T-helper 2 cell treated with Interferon-gamma antibody and Interleukin-4, amounts not matched to agents 100 ng/mL and 5 ng/mL, for 36 hours (primary cell): ENCODE results near the gene CZIB. TPM values are rescaled to one million over a fixed set of nuclear protein-coding genes. Genes with fewer than 3 reads are reported as not detected.
"Not testable (repeated sequence)": the region's sequence is repeated elsewhere in the genome, so short reads cannot be mapped to it uniquely, and the experiment has no call there.

Experiments
- intact Hi-C: fragments of 100-400 bp; cut with micrococcal nuclease; formaldehyde crosslinking; loops from one replicate; pipeline ENCODE4 v1.15.1; 2023
- total RNA-seq: library from RNA; stranded (reverse); gene quantifications from 2 replicates; pipeline ENCODE4 v1.2.3, GENCODE V29; 2022

The CZIB gene
- total RNA-seq, 1 donor from 2014 or later = 45.2 TPM

- intact Hi-C loops = no loop called here
Observed at GRCh38 chr1:53190210-53190611, 30.2 kb downstream of the CZIB start.

- intact Hi-C loops = no loop called here
Observed at GRCh38 chr1:53189061-53189460, 31.4 kb downstream of the CZIB start.

DNA sequence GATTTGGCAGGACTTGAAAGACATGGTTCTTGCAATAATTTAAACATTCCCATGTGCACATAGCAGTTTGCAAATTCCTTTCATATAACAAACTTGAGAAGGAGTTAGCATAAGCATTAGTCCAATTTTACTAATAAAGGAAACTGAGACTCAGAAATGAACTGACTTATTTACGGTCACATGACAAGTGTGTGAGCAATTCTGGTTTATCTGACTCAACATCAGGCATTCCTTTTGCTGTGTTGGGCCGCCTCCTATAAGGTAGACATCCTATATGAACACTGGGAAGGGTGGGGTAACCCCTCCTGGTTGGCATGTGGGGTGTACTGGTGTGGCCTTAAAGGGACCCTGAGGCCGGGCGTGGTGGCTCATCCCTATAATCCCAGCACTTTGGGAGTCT, 32.3 kb downstream of the CZIB start:
- intact Hi-C loops = no loop called here

DNA sequence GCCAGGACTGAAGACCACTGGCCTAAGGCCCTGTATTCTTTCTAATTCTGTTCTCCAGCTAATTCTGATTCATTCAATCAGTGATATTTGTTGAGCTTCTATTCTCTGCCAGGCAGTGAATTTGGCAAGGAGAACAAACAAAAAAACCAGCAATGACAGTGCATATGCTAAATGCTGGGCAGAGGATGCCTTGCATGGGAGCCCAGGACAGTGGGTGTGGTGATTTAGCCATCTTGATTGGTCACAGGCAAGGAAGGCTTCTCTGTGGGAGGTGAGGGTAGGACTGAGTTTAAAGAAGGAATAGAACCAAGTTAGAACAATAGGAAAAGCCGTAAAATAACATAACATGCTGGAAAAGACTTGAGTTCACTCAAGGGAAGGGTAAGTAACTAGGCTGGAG, 33.0 kb downstream of the CZIB start:
- intact Hi-C loops = no loop called here

DNA sequence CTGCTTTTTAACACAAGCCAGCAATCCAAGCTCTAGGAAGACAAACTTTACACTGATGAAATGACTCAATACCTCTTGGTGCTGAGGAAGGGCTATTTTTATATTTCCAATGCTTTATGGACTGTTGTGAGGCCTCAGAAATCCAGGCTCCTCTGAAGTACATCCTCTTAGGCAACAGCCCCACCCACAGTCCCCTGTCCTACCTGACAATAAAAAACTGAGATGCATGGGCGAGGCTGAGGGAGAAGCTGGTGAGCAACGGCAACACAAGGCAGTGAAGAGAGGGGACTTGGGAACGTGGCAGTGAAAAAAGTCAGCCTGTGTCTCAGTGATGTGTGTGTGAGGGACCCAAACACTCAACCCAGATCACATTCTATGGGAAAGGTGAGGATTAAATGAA, 33.9 kb downstream of the CZIB start:
- intact Hi-C loops = no loop called here

GRCh38 chr1:53185955-53186297, 34.5 kb downstream of the CZIB start:
- intact Hi-C loops = not testable (repeated sequence)

DNA sequence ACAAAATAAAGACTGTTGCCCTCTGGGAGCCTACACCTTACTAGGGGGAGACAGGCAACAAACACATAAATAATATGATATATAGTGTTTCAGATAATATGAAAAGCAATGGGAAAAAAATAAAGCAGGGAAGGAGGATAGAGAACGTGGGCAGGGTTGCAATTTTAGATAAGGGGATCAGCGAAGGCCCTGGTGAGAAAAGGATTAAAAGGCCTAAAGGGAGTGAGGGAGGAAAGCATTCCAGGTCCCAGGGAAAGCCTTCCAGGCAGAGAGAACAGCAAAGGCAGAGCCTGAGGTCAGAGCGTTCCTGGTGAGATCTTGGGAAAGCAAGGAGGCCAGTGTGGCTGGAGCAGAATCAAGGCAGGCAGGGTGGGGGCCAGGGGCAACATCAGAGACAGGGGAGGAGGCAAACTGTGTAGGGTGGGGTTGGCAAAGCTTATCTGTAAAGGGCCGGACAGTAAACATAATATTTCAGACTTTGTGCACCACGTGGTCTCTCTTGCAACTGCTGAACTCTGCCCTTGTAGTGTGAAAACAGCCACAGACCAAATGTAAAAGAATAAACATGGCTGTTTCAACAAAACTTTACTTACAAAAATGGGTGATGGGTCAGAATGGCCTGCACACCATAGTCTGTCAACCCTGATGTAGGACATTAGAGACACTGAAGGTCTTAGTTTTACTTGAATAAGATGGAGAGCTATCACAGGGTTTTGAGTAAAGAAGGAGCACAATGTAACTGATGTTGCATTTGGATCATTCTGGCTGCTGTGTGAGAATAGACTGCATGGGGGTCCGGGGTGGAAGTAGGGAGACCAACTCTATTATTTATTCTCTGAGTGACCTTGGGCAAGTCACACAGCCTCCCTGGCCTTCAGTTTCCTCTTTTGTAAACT, 37.1 kb downstream of the CZIB start:
- intact Hi-C loops = loop anchor here (2.0 to 5.0 kb wide), 2 partner anchors 279 to 481 kb away; no protein-coding TSS in a partner anchor

GRCh38 chr1:53182716-53183094, 37.7 kb downstream of the CZIB start:
- intact Hi-C loops = loop anchor here (2.0 to 5.0 kb wide), 2 partner anchors 278 to 480 kb away; no protein-coding TSS in a partner anchor

DNA sequence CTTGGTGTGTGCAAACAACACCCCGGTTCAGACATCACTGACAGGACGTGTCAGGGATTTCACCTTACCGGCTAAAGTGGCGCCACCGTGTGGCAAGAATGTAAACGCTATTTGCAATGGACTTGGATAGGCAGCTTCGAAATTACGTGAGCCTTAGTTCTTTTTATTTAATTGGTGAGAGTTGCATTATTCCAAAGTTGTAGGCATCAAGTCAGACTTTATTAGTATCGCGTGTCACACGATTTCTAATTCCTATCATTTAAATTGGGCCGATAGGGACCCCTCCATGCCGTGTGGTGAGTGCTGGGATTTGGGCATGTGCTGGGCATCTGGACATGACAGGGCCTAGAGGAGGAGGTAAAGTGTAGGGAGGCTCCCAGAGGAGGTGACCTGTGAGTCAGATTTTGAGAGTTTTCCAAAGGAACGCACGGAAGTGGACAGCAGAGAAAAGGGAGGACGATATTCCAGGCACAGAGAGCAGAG, 38.3 kb downstream of the CZIB start:
- intact Hi-C loops = loop anchor here (2.0 to 5.0 kb wide), 2 partner anchors 277 to 480 kb away; no protein-coding TSS in a partner anchor

- intact Hi-C loops = loop anchor here (5.0 kb wide), 1 partner anchor 479 kb away; no protein-coding TSS in a partner anchor
Observed at GRCh38 chr1:53180951-53181350, 39.5 kb downstream of the CZIB start.

- intact Hi-C loops = loop anchor here (5.0 kb wide), 1 partner anchor 478 kb away; no protein-coding TSS in a partner anchor
Observed at GRCh38 chr1:53180226-53180625, 40.2 kb downstream of the CZIB start.

GRCh38 chr1:53176452-53177208, 43.8 kb downstream of the CZIB start:
- intact Hi-C loops = no loop called here

DNA sequence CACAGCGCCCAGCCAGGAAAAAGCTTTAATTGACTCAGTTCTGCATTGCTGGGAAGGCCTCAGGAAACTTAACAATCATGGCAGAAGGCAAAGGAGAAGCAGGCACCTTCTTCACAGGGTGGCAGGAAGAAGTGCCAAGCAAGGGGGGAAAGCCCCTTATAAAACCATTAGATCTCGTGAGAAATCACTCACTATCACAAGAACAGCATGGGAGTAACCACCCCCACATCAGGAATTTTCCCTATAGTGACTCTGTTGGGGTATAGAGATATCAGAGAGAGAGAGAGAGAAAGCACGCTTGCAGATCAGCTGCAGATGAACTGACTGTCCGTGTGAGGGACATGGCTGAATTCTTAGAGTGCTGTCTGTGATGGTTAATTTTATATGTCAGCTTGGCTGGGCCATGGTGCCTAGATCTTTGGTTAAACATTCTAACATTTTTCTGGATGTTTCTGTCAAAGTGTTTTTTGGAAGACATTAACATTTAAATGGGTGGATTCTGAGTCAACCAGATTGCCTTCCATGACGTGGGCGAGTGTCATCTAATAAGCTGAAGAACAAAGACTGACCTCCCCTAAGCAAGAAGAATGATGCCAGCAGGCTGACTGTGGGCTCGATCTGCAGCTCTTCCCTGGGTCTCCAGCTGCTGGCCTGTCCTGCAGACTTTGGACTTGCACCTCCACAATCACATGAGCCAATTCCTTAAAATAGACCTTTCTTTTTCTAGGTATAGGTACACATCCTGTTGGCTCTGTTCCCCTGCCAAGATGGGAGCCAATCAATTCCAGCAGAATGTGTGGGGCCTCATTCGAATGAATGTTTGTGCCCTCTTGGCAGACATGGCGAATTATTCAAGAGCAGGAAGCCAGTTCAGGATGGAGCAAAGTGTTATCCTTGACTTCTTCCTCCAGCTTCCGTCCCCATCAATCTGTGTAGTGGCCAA, 45.2 kb downstream of the CZIB start:
- intact Hi-C loops = no loop called here

GRCh38 chr1:53172426-53173128, 47.9 kb downstream of the CZIB start:
- intact Hi-C loops = no loop called here

DNA sequence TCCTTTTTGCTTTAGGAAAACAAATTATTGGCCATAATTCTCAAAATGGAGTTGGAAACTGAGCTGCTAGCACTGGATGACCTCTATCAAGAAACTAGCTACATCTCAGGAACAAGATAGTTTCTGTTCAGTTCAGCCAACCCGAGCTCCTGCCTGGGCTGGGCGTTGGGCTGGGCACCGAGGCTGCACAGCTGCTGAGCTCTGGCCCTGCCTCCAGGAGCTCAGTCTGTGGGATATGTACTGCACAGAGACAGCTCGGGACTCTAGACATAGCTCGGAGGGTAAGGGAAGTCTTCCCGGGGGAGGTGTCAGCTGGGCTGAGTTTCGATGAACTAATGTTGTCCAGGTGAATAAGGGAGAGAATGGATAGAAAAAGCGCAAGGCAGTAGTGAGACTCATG, 53.5 kb downstream of the CZIB start:
- intact Hi-C loops = no loop called here

DNA sequence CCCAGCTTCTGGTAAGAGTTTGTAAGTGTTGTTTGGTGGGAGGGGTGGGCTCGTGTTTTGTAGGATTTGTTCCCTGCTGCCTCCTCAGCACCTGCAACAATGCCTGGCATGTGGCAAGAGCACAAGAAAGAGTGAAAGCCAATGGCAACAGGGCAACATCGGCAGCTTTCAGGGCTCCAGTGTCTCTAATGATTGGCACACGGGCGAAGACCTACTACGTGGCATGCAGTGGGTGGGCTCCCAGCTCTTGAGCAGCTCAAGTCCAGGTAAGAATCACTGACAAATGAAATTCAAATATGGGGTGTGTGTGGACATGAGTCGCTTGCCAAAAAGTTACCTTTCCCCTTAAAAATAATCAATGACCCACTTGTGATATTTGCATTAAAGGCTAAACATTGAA, 54.1 kb downstream of the CZIB start:
- intact Hi-C loops = no loop called here

DNA sequence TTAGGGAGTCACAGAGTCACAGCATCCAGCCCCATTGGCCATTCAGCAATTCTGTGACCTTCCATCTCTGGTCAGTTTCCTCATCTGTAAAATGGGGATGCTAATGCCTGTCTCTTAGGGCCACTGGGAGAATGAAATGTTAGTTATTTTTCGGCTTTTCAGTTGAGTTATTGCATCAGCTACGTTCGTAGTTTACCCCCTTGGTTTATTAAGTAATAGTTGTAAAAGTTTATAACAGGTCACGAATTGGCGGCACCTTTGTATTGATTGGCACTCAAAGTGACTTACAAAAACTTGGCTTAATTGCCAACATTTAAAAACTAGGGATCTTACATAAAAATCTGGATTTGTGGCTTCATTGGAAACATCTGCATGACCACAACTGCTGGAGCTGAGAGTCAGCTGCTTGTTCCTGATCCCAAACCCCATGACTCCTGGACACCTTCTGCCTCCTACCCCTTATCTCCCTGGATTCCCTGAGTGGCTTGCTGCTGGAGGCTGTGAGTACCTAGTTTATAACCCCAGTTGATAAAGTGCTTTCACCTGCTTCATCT, 54.9 kb downstream of the CZIB start:
- intact Hi-C loops = no loop called here
